Measurements from ENCODE around the gene LIG1. TPM values are rescaled to one million over a fixed set of nuclear protein-coding genes. Genes with fewer than 3 reads are reported as not detected.

The LIG1 gene
- total and polyA plus RNA-seq, 2 experiments from 2014 or later: 23.8 to 28.4 TPM

GRCh38 chr19:48168689-48169088 is 1.5 kb downstream of the LIG1 start:
- TF ChIP-seq EZH2phosphoT487 (IDR thresholded peaks at IDR 0.05; ENCODE audit: low read depth, severe bottlenecking, unreplicated experiment): no peak
- no peak for TF ChIP-seq EZH2 (IDR thresholded peaks at IDR 0.05; ENCODE audit: borderline replicate concordance)
- TF ChIP-seq CTCF (IDR thresholded peaks at IDR 0.05; ENCODE audit: poor library complexity): no peak
- Histone ChIP-seq H3K4me1 (ENCODE audit: insufficient read depth) (no peaks in the 10 kb centered on the region), H3K9me2 (replicated peaks; ENCODE audit: insufficient read depth) (no peaks in the 10 kb centered on the region), H2AFZ (peak overlapping the region; percentile 77), H3K9me3 (ENCODE audit: low read depth) (no peaks in the 10 kb centered on the region), H3K27ac (peak overlapping the region; percentile 53), H3K4me2 (peak overlapping the region; percentile 83), H3K79me2 (peaks cover 42% of the 10 kb centered on the region), H4K20me1 (ENCODE audit: insufficient read depth, poor library complexity, severe bottlenecking) (no peaks in the 10 kb centered on the region), H3K4me3 (no peak overlapping the region), H3K36me3 (replicated peaks; ENCODE audit: insufficient read depth, low read depth) (no peaks in the 10 kb centered on the region), H3K27me3 (no peaks in the 10 kb centered on the region)
- WGBS (ENCODE audit: low lambda C conversion rate, missing lambda C conversion rate): 87% methylated on average over 5 of the region's 5 CpGs
- DNase-seq (ENCODE audit: low spot score): no peak

- Histone ChIP-seq H3K4me1 (ENCODE audit: insufficient read depth) (no peaks in the 10 kb centered on the region), H3K36me3 (replicated peaks; ENCODE audit: insufficient read depth, low read depth) (no peaks in the 10 kb centered on the region), H2AFZ (no peak overlapping the region), H3K79me2 (no peaks in the 10 kb centered on the region), H4K20me1 (ENCODE audit: insufficient read depth, poor library complexity, severe bottlenecking) (no peaks in the 10 kb centered on the region), H3K27me3 (no peaks in the 10 kb centered on the region), H3K4me3 (no peak overlapping the region), H3K27ac (no peak overlapping the region), H3K9me2 (replicated peaks; ENCODE audit: insufficient read depth) (no peaks in the 10 kb centered on the region), H3K9me3 (ENCODE audit: low read depth) (no peaks in the 10 kb centered on the region), H3K4me2 (no peak overlapping the region)
- no peak for DNase-seq (ENCODE audit: low spot score)
- TF ChIP-seq CTCF (IDR thresholded peaks at IDR 0.05; ENCODE audit: poor library complexity) (no peak), EZH2 (IDR thresholded peaks at IDR 0.05; ENCODE audit: borderline replicate concordance) (no peak), EZH2phosphoT487 (IDR thresholded peaks at IDR 0.05; ENCODE audit: low read depth, severe bottlenecking, unreplicated experiment) (no peak)
- 90% methylated on average over 12 of the region's 12 CpGs for WGBS (ENCODE audit: low lambda C conversion rate, missing lambda C conversion rate)
These were observed 11.8 kb downstream of the LIG1 start for GRCh38 chr19:48158210-48158790.

GRCh38 chr19:48154003-48154402 is 16.1 kb downstream of the LIG1 start:
- no peak overlapping the region for H3K4me2 ChIP-seq
- TF ChIP-seq CTCF (IDR thresholded peaks at IDR 0.05; ENCODE audit: poor library complexity) (no peak), EZH2 (IDR thresholded peaks at IDR 0.05; ENCODE audit: borderline replicate concordance) (no peak), EZH2phosphoT487 (IDR thresholded peaks at IDR 0.05; ENCODE audit: low read depth, severe bottlenecking, unreplicated experiment) (no peak)
- H4K20me1 ChIP-seq (ENCODE audit: insufficient read depth, poor library complexity, severe bottlenecking): no peaks in the 10 kb centered on the region
- H3K79me2 ChIP-seq: no peaks in the 10 kb centered on the region
- H3K36me3 ChIP-seq (replicated peaks; ENCODE audit: insufficient read depth, low read depth): no peaks in the 10 kb centered on the region
- no peaks in the 10 kb centered on the region for H3K9me3 ChIP-seq (ENCODE audit: low read depth)
- no peak for DNase-seq (ENCODE audit: low spot score)
- H3K4me1 ChIP-seq (ENCODE audit: insufficient read depth): no peaks in the 10 kb centered on the region
- no peaks in the 10 kb centered on the region for H3K27me3 ChIP-seq
- no peak overlapping the region for H3K27ac ChIP-seq
- 81% methylated on average over 9 of the region's 9 CpGs for WGBS (ENCODE audit: low lambda C conversion rate, missing lambda C conversion rate)
- H3K4me3 ChIP-seq: no peak overlapping the region
- no peak overlapping the region for H2AFZ ChIP-seq
- H3K9me2 ChIP-seq (replicated peaks; ENCODE audit: insufficient read depth): no peaks in the 10 kb centered on the region

Measured in hepatocyte (in vitro differentiated cells).